ENCODE measurements around the gene CFAP74. TPM values are rescaled to one million over a fixed set of nuclear protein-coding genes. Genes with fewer than 3 reads are reported as not detected.

The CFAP74 gene
- total RNA-seq, 1 donor from 2014 or later = not detected

DNA sequence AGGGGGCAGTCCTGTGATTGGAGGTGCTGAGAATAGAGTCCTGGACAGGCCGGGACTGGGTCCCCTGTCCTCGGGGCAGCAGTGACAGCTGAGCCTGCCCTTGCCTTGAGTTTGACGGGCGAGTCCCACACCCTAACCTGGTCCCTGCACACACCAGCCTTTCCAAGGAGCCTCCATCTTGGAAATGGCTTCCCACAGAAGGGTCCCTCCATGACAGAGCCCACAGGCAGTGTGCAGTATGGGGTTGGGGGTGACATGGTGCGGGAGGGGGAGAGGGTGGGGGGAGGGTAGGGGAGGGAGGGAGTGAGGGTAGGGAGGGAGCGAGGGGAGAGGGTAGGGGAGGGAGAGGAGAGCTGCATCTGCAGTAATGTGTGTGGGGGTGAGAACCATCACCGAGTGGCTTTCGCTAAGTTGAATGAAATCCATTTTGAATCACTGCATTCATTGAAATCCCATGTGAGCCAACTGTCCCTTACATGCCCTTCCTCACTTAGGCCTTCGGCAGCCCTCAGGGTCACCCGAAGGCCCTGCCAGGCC is 74.4 kb downstream of the CFAP74 start:
- DNase-seq (ENCODE audit: low read depth) = no peak

DNA sequence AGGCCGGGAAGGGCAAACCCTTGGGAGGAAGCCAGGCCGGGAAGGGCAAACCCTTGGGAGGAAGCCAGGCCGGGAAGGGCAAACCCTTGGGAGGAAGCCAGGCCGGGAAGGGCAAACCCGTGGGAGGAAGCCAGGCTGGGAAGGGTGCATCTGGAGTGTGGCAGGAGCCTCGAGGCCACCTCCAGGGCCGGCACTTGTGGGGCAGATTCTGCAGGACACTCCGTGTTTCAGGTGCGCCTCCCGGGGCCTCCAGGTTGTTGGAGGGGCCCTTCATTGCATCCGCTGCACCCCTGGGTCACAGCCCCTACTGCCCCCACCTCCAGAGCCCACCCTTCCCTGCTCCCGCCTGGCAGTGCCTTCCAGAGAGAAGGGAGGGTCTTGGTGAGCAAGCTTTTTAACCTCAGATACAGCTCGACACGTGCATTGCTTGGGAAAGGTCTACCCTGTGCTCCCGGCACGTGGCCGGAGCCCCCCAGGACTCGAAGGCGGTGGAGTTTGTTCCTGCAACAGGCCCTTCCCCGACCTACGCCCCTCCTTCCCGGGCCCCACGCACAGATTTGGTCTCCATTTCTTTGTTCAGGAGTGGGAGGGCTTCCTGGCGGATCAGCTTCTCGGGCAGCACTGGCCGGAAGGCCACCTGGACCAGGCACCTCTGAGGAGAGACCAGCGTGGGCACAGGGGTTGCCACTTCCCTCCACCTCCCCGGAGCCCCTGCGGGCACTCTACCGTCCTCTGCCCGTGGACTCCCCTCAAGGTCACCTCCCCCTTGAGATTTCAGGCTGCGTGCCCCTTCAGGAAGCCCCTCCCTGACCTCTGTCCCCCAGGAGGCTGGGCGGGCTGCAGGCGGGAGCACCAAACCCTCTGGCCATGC is 75.1 kb downstream of the CFAP74 start:
- no peak for DNase-seq (ENCODE audit: low read depth)

DNA sequence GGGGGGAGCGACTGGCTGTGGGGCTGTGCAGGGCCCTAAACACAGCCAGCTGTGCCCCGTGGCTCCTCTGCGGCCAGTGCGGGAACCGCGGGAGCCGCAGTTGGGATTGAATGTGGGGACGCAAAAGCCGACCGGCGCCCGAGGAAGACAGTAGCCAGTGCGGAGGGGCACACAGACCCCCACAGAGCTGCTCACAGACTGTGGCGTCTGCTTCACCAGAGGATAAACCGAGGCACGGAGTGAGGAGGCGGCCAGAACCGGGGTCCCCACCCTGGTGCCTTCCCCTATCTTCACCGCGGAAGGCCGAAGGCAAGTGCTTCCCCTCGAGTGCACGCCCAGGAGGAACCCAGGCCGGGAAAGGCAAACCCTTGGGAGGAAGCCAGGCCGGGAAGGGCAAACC is 75.8 kb downstream of the CFAP74 start:
- DNase-seq (ENCODE audit: low read depth) = peak; percentile 23

DNA sequence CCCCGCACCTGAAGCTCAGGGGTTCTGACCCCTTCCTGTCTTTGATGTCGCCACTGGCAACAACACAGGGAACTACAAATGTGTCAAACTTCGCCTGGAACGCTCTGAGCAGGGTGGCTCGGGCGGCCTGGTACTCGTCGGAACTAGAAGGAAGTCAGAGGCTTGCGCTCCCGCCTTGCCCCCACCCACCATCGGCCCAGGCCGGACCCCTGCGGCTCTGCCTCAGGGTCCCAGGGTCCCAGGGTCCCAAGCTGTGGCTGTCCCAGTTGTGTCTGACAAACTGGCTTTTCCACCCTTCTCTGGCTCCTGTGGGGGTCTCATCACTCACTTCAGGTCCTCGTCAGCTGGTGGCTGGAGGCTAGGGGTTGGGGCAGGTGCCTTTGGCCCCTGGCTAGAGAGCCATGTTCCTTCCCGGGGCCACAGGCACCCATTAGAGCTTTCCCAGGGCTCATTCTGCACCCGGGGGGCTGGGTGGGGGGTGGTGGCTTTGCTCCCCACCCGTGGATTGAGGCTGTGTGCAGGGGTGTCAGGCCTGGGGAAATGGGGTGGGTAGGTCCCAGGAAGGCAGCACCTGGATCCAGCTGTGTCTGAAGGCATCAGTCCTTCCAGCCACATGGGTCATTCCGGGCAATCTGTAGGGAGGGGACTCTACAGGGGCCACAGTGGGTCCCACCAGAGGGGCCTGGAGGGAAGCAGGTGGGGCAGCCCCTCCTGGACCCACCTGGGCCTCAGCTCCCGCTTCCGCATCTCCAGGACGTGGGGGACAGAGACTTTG is 76.5 kb downstream of the CFAP74 start:
- DNase-seq (ENCODE audit: low read depth) = no peak

DNA sequence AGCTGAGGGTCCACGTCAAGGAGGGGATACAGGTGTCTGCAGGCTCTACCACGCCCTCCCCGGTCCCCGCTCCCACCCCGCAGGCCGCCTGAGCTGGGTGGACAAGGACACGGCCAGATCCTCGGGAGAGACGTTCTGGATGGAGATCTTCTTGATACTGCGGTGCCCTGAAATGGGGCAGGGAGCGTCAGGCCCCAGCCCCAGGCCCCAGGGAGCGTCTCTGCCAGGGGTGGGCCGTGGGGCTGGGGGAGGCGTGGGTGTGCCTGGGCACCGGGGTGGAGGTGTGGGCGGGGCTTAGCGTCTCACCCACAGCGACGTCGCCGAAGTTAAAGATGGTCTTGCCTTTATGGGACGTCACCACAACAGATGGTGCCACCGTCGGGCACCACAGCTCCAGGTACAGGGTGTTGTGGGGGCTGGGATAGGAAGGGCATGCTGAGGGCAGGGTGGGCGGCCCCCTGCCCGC is 77.2 kb downstream of the CFAP74 start:
- DNase-seq (ENCODE audit: low read depth) = no peak

DNA sequence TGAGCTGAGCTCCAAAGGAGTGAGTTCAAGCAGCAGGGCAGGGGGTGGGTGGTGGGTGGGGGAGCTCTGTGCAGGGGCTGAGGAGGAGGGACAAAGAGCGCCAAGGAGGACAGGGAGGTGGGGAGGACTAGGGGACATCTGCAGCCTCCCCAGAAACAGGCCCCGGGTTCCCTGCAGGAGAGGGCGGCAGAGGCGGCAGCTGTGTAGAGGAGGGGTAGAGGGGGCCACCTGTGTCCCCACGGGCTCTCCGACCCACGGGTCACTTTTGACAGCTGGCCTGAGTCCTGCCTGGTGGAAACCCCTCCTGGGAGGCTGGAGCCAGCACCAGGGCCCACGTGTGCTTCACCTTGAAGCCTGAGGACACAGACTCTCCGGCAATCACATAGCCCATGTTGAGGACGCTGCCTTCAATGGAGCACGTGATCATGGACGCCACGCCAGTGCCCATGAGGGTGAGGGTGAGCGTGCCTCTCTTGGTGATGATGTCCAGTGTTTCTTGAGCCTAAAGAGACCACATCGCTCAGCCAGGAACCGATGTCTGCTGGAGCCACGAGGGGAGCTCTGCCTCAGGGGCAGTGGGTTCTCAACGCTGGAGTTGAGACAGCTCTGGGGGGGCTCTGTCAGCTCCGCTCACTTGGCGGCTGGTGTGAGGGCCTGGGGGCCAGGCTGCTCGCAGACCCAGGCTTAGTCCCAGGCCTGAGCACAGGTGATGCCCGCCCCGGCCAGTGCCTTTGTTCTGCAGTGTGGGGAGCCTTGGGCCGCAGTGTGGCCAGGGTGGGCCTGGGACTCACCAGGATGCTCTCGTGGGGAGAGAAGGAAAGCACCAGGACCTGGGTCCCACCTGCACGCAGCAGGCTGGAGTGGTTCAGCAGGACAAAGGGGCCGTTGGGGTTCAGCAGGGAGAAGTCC is 77.9 kb downstream of the CFAP74 start:
- DNase-seq (ENCODE audit: low read depth) = no peak

DNA sequence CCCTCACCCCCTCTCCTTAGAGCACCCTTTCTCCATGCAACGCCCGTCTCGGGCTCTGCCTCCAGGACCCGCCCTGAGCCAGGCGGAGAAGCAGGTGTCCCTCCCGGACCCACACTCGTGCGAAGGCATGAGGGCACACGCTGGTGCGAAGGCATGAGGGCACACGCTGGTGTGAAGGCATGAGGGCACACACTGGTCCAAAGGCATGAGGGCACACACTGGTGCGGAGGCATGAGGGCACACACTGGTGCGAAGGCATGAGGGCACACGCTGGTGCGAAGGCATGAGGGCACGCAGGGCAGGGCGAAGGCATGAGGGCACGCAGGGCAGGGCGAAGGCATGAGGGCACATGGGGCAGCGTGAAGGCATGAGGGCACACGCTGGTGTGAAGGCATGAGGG is 78.7 kb downstream of the CFAP74 start:
- no peak for DNase-seq (ENCODE audit: low read depth)

DNA sequence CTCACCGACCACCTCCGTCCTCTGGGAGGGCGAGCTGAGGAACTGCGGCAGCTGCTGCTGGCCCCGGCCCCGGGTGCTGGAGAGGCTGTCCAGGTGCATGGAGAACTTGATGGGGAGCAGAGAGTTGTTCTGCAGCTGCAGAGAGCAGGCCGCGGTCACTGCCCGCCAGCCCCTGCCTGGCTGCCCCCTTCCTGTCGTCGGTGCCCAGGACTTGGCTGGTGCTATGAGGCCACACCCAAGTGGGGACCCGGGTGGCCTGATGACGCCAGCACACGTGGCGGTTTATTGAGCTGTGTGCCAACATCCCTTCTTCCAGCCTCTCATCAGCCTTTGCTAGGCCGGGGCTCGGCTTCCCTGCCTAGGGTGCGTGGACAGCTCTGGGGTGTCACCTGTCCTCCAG is 79.2 kb downstream of the CFAP74 start:
- DNase-seq (ENCODE audit: low read depth) = no peak

DNA sequence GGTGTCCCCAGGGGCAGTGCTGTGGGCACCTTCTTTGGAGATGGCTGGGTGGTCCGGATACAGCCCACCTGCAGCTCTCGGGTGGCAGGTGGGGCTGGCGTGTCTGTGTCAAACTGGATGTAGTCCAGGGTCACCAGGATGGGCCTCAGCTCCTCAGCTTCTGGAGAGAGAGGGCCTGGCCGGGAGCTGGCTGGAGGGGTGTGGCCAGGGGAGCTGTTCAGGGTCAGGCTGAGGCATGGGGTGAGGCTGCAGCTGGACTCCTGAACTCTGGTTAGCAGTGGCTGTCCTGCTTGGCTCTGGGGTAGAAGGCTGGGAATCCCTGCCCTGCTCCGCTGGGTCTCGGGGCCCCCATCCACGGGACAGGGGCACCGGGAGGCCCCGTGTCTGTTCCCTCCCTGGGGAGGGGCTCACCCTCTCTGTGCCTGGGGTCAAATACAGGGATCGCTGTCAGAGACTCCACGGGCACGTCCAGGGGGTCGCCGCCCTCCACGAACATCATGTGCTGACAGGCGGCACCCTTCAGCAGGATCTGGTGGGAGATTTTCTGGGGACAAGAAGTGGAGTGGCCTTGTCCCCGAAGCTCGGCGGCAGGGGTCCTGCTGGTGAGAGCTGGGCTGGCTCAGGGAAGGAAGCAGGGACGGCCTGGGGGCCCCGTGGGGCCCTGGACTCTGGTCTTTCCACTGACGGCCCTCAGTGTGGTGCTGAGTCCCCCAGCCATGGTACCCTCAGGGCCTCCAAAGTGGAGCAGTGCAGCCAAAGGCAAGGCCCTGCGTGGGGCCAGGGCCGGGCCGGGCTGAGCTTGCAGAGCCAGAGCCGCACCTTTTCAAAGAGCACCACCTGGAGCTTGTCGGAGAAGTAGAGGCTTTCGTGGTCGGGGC is 80.4 kb downstream of the CFAP74 start:
- no peak for DNase-seq (ENCODE audit: low read depth)

DNA sequence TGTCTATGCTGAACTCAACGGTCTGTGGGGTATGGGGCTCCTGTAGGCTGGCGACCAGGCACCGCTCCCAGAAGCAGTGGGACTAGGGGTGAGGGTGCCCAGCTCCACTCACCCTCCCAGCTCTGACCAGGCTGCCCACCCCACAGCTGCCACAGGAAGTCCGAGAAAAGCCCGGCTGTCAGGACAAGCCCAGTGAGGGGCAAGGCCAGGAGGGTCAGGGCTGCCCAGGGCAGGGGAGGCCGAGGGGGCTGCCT is 81.0 kb downstream of the CFAP74 start:
- no peak for DNase-seq (ENCODE audit: low read depth)

DNA sequence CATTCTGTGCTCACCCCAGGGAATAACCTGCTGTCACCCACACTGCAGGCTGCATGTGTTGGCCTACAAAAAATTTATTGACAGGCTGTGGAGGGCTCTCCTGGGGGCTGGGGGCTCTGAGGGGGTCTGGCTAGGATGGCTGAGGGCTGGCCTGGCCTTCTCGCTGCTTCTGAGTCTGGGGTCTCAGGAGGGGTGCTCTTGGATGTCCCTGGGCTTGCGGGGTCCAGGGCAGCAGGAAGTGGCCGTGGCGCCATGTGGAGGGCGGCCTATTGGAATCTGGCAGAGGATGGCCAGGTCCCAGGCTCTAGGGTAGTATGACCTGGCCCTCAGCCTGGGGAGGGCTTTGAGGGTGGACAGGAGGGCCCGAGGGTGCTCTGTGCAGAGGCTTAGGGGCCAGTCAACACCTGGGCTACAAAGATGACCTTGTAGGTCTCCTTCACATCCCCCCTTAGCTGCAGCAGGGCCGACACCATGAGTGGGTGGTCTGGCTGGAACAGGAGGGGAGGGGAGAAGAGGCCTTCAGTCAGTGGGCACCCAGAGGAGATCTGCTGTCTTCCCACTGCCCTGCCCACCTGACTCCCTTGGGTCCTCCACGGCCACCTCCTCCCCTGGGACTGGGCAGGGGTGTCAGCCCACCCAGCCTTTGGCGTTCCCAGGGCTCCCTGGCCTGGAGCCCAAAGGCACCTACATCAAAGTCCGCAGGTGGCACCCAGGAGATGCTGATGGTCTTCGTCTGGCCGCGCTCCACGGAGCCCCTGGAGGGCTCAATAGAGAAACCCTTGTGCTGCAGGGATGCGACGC is 81.5 kb downstream of the CFAP74 start:
- DNase-seq (ENCODE audit: low read depth) = no peak

DNA sequence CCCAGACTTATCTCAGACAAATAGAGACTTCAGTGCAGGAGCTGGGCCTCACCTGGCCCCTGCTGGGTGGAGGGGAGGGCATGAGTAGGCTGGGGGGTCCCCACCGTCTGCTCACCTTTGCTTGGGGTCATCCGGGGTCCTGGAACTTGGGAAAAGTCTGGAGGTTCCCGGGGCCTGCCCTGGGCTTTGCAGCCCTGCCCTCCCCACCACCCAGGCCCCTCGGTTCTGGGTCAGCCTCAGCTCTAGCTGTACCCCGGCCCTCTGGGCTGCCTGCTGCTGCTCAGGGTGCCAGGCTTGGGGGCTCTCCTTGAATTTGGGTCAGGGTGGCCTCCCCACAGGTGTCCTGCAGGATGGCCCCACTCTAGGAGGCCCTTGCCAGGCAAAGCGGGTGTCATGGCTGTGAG is 82.1 kb downstream of the CFAP74 start:
- DNase-seq (ENCODE audit: low read depth) = no peak

DNA sequence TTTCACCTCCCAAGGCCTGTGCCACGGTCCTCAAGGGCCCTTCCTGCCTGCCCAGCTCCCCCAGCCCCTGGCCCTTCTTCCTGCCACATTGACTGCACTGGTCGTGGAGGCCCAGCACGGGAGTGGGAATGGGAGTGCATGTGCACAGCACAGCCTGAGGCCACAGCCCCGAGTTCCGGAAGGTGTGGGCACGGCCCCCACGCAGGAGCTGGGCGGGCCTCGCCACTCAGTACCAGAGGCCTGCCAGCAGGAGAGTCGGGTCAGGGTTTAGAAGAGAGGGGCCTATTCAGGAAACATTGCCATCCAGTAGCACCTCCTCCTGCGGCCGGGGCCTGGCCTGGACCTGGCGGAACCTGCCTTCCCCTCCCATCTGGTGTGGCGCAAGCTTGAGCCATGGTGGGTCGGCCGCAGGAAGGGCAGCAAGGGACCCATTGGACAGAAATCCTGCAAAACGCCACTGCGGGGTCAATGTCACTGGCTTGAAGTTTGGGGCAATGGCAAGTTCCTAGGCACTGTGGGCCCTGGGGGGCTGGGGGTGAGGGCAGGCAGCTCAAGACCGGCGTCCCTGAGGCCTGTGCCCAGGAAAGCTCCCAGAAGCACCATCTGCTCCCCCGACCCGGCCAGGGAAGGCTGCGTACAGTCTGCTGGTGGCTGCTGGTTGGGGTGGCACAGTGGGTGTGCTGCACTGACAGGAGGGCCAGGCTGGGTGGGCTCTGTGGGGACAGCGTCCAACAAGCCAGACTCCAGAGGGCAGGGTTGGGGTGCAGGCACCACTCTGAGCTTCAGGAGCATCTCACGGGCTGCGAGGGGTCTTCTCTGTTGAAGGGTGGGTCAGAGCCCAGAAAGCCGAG is 82.8 kb downstream of the CFAP74 start:
- DNase-seq (ENCODE audit: low read depth) = no peak

DNA sequence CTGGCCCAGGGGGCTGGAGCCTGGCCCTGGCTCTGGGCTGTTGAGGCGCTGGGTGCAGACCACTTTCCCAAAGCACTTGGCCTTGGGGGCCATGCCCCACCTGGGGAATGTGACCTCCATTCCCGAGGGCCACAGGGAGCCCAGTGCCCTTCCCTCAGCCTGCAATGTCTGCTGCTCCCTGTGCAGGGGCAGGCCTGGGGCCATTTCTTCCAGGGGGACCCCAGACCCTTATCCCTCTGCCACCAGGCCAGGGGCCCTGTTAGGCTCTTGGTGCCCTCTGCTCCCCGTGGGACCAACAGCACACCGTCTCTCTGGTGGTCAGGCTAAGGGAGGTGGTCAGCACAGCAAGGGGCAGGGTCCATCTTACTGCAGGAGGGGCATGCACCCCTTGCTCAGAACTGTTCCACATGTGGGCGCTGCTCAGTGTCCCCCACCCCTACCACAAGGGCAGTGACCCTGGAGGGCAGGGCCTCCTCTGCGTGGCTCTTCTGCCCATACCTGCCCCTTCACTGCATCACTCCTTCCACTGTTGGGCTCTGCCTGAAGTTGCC is 83.5 kb downstream of the CFAP74 start:
- DNase-seq (ENCODE audit: low read depth) = no peak

DNA sequence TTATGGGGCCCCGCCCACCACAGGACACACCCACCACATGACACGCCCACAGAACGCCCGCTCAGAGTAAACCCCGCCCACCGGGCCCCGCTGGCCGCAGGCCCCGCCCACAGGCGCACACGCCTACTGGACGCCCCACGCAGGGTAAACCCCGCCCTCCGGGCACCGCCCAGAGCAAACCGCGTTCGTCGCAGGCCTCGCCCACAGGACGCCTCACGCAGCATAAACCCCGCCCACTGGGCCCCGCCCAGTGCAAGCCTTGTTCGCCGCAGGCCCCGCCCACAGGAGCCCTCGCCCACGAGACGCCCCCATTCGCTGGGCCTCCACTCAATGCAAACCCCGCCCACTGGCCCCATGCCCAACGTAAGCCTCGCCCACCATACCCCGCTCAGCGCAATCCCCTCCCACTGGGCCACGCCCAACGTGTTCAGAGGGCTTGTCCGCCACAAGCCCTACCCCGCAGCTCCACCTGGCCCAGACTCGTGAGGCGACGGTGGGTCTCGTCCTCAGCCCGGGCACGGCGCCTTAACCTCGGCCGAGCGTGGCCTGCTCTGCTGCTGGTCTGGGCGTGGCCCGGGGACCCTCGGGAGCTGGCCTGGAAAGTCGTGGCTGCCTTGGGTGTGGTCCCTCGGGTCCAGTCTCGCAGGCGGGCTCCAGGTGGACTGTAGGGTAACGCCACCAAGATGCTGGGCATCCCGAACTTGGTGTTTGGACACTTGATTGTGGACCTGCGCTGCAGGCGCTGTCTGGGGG is 84.1 kb downstream of the CFAP74 start:
- DNase-seq (ENCODE audit: low read depth) = peak; percentile 68

DNA sequence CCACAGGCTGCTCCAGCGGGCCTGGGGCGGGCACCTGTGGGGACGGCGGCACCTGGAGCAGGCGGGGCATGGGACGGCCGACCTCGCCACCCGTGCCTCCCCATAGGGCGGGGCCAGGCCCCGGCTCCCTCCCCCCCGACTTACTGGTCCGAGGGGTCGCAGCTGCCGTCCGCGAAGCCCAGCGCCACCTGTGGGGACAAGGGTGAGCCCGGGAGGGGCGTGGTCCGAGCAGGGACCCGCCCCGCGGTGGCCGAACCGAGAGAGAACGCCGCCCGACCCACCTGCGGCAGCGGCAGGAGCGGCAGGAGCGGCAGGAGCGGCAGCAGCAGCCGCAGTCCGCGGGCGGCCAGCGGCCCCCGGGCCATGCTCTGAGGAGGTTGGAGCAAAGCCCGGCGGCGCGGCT is 84.7 kb downstream of the CFAP74 start, which contains the start of gene TMEM52:
Gene TMEM52 (minus strand): TSS at position 379 of the 403 bp plus-strand sequence. CDS start 14 bp downstream, at position 365.
- no peak for DNase-seq (ENCODE audit: low read depth)

Data from myocyte (in vitro differentiated cells).